Purkinje cell (primary cell): ENCODE results near the gene HSD3B2. TPM values are rescaled to one million over a fixed set of nuclear protein-coding genes. Genes with fewer than 3 reads are reported as not detected.

Experiments used
- polyA plus RNA-seq: library from polyadenylated mRNA; unstranded; fragments of >200 nt; fragmentation: Nextera tagmentation; gene quantifications from 2 replicates; pipeline ENCODE4 v1.2.1, GENCODE V29; 2014

The HSD3B2 gene
- polyA plus RNA-seq, result not detected in 2 replicates

GRCh38 chr1:119414950-119415349, at the start of gene HSD3B2:
TSS of gene HSD3B2 (plus strand) at chr1:119415150. CDS start at chr1:119415420, 270 bp downstream.

GRCh38 chr1:119368554-119368953, 46.4 kb upstream of the HSD3B2 start, which contains the start of gene HAO2:
TSS of gene HAO2 (plus strand) at chr1:119368785. CDS start at chr1:119381086, 12,301 bp downstream.

Other genes starting within 250 kb of the HSD3B2 start
- gene HAO2, start 46.4 kb upstream of the HSD3B2 start, polyA plus RNA-seq, result not detected in 2 replicates
- gene HSD3B1, start 92.1 kb downstream of the HSD3B2 start, polyA plus RNA-seq, result not detected in 2 replicates
- gene ZNF697, start 233.1 kb downstream of the HSD3B2 start, polyA plus RNA-seq, result 1.8 and 4.8 TPM in 2 replicates